BLaER1 treated with 17β-estradiol and CSF1 and Interleukin-3, amounts not matched to agents 10 nM and 100 nM (cell line): ENCODE data around the gene MAP3K4.

Experiments
- H3K27ac ChIP-seq, 11 experiments: shearing (Covaris generic); formaldehyde crosslinking; 2 replicates each; pipeline ENCODE4 v1.8.1; 2022
- H3K27me3 ChIP-seq, 11 experiments: shearing (Covaris generic); formaldehyde crosslinking; 2 replicates each; pipeline ENCODE4 v1.8.1; 2022
- H3K36me3 ChIP-seq, 11 experiments: shearing (Covaris generic); formaldehyde crosslinking; 2 replicates each; pipeline ENCODE4 v1.8.1; 2022
- H3K4me1 ChIP-seq, 10 experiments: shearing (Covaris generic); formaldehyde crosslinking; 2 replicates each; pipeline ENCODE4 v1.8.1; 2022
- H3K4me2 ChIP-seq, 11 experiments: shearing (Covaris generic); formaldehyde crosslinking; 2 replicates each; pipeline ENCODE4 v1.8.1; 2022
- H3K4me3 ChIP-seq, 10 experiments: shearing (Covaris generic); formaldehyde crosslinking; 2 replicates each; pipeline ENCODE4 v1.8.1; 2022
- H3K9ac ChIP-seq, 11 experiments: shearing (Covaris generic); formaldehyde crosslinking; 2 replicates each; pipeline ENCODE4 v1.8.1; 2022
- H3K9me3 ChIP-seq, 11 experiments: shearing (Covaris generic); formaldehyde crosslinking; replicated peaks in 1 of 11; 2 replicates each; pipeline ENCODE4 v1.8.1; 2022
- H4K20me1 ChIP-seq, 11 experiments: shearing (Covaris generic); formaldehyde crosslinking; 2 replicates each; pipeline ENCODE4 v1.8.1; 2022
- Cebpa-rat ChIP-seq, 11 experiments: shearing (Covaris generic); IDR thresholded peaks; 2 replicates each; pipeline ENCODE4 v1.8.1; 2022

Gene MAP3K4

GRCh38 chr6:161057103-161058091, 65.8 kb downstream of the MAP3K4 start:
- H3K27ac ChIP-seq, result no peak overlapping the region
- no peak overlapping the region for H3K4me2 ChIP-seq
- H3K36me3 ChIP-seq, result peaks cover 19 to 47% (median 34%) of the 10 kb centered on the region in 11 experiments
- no peaks in the 10 kb centered on the region; a peak in 1 of 22 replicates for H4K20me1 ChIP-seq
- TF ChIP-seq Cebpa-rat (IDR thresholded peaks at IDR 0.05), result no peak
- no peak overlapping the region for H3K4me3 ChIP-seq
- H3K4me1 ChIP-seq, result peaks cover 0 to 8% (median 0%) of the 10 kb centered on the region in 10 experiments; a peak in 1 of 20 replicates
- no peak overlapping the region for H3K9ac ChIP-seq
- H3K27me3 ChIP-seq, result no peaks in the 10 kb centered on the region
- peaks cover 5 to 15% (median 12%) of the 10 kb centered on the region in 11 experiments; a peak in 21 of 22 replicates for H3K9me3 ChIP-seq

DNA sequence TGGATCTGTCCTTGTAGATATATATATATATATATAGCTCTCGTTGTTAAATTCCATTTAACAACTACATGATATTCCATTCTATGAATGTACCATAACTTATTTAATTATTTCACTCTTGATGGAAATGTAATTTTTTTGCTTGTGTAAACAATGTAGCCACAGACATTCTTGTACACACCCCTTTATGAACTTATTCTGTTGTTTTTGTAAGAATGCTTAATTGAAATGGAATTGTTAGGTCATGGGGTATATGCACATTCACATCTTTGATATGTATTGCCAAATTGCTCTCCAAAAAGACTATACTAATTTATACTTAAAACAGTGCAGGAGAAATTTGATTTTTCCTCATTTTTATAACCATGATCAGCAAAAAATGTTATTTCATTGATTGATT, 67.2 kb downstream of the MAP3K4 start:
- no peak overlapping the region for H3K4me2 ChIP-seq

GRCh38 chr6:161061576-161061975, 70.0 kb downstream of the MAP3K4 start:
- Histone ChIP-seq H3K36me3 (peaks cover 19 to 51% (median 31%) of the 10 kb centered on the region in 11 experiments), H3K4me3 (no peak overlapping the region), H3K27ac (no peak overlapping the region), H3K9me3 (peaks cover 5 to 29% (median 20%) of the 10 kb centered on the region in 11 experiments), H3K27me3 (no peaks in the 10 kb centered on the region), H4K20me1 (no peaks in the 10 kb centered on the region; a peak in 1 of 22 replicates), H3K4me1 (peaks cover 0 to 8% (median 0%) of the 10 kb centered on the region in 10 experiments; a peak in 1 of 20 replicates), H3K4me2 (no peak overlapping the region), H3K9ac (no peak overlapping the region)
- TF ChIP-seq Cebpa-rat (IDR thresholded peaks at IDR 0.05), result no peak

More for the DNA sequence above, 67.2 kb downstream of the MAP3K4 start:
- Histone ChIP-seq H3K4me3 (no peak overlapping the region), H3K36me3 (peaks cover 14 to 39% (median 27%) of the 10 kb centered on the region in 11 experiments), H3K9me3 (peaks cover 5 to 15% (median 13%) of the 10 kb centered on the region in 11 experiments; a peak in 21 of 22 replicates), H4K20me1 (no peaks in the 10 kb centered on the region; a peak in 1 of 22 replicates), H3K9ac (no peak overlapping the region), H3K27ac (no peak overlapping the region), H3K27me3 (no peaks in the 10 kb centered on the region), H3K4me1 (peaks cover 0 to 8% (median 0%) of the 10 kb centered on the region in 10 experiments; a peak in 1 of 20 replicates)
- no peak for TF ChIP-seq Cebpa-rat (IDR thresholded peaks at IDR 0.05)

DNA sequence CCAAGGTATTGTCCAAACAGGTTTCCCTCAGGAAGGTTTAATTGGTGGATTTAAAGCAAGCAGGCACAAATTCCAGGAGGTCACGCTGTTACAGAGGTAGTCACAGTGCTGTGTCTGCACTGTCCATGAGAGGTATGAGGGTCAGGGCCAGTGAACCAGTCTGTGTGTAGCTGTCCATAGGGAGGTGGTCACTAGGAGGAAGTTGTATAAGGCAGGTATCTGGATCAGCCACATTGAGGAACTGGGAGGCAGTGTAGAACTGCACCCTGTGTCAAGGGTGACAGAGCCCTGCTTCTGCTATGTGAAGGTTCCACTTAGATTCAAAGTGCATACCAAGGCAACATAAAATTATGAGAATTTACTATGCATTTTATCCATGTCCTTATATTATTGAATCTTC, 73.3 kb downstream of the MAP3K4 start:
- Histone ChIP-seq H3K27ac (no peak overlapping the region), H3K9me3 (peaks cover 5 to 29% (median 20%) of the 10 kb centered on the region in 11 experiments), H3K27me3 (no peaks in the 10 kb centered on the region), H3K9ac (no peak overlapping the region), H3K4me2 (no peak overlapping the region), H3K4me1 (peaks cover 0 to 8% (median 0%) of the 10 kb centered on the region in 10 experiments; a peak in 8 of 20 replicates), H3K4me3 (no peak overlapping the region), H4K20me1 (peaks cover 0 to 18% (median 0%) of the 10 kb centered on the region in 11 experiments; a peak in 4 of 22 replicates), H3K36me3 (peaks cover 25 to 56% (median 32%) of the 10 kb centered on the region in 11 experiments)
- TF ChIP-seq Cebpa-rat (IDR thresholded peaks at IDR 0.05), result no peak

- H3K9ac ChIP-seq, result no peak overlapping the region
- H3K4me1 ChIP-seq, result peaks cover 0 to 8% (median 0%) of the 10 kb centered on the region in 10 experiments; a peak in 8 of 20 replicates
- peaks cover under 1 to 19% (median 9%) of the 10 kb centered on the region in 11 experiments; a peak in 20 of 22 replicates for H3K9me3 ChIP-seq
- no peak overlapping the region for H3K27ac ChIP-seq
- H3K4me3 ChIP-seq, result no peak overlapping the region
- H3K36me3 ChIP-seq, result peaks cover 23 to 57% (median 29%) of the 10 kb centered on the region in 11 experiments
- no peak overlapping the region for H3K4me2 ChIP-seq
- no peak for TF ChIP-seq Cebpa-rat (IDR thresholded peaks at IDR 0.05)
- H4K20me1 ChIP-seq, result peaks cover 0 to 19% (median 0%) of the 10 kb centered on the region in 11 experiments; a peak in 4 of 22 replicates
- H3K27me3 ChIP-seq, result no peaks in the 10 kb centered on the region
Measured at GRCh38 chr6:161066511-161066910, 74.9 kb downstream of the MAP3K4 start.

- H3K36me3 ChIP-seq, result peaks cover 23 to 67% (median 36%) of the 10 kb centered on the region in 11 experiments
- no peaks in the 10 kb centered on the region for H3K27me3 ChIP-seq
- peaks cover 0 to 8% (median 0%) of the 10 kb centered on the region in 10 experiments; a peak in 8 of 20 replicates for H3K4me1 ChIP-seq
- H3K4me3 ChIP-seq, result no peak overlapping the region
- peaks cover 0 to 16% (median 7%) of the 10 kb centered on the region in 11 experiments; a peak in 8 of 22 replicates for H3K9me3 ChIP-seq
- no peak overlapping the region for H3K27ac ChIP-seq
- TF ChIP-seq Cebpa-rat (IDR thresholded peaks at IDR 0.05), result no peak
- H3K9ac ChIP-seq, result no peak overlapping the region
- H4K20me1 ChIP-seq, result peaks cover 0 to 19% (median 0%) of the 10 kb centered on the region in 11 experiments; a peak in 3 of 22 replicates
- no peak overlapping the region for H3K4me2 ChIP-seq
Measured at GRCh38 chr6:161067749-161068148, 76.2 kb downstream of the MAP3K4 start.

DNA sequence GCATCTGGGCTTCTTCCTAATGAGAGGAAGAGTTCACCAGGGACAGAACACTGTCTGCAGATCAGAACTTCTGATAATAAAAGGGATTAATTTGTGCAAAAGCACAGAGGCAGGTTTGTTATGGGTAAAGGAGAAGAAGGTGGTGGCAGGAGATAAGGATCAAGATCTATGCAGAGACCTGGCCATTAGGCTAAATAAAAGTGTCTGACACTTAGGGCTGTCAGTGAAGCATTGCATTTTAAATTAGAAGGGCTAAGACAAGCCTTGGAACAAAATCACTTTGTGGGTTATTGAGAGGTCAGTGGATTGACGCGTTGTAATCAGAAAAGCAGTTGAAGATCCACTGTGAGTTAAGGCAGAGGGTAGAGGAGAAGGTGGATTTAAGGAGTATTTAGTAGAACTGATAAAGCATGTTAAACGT, 76.8 kb downstream of the MAP3K4 start:
- Histone ChIP-seq H3K9ac (no peak overlapping the region), H3K27me3 (no peaks in the 10 kb centered on the region), H3K4me2 (no peak overlapping the region), H3K36me3 (peaks cover 26 to 71% (median 41%) of the 10 kb centered on the region in 11 experiments), H3K27ac (no peak overlapping the region), H3K4me3 (no peak overlapping the region), H4K20me1 (peaks cover 0 to 19% (median 0%) of the 10 kb centered on the region in 11 experiments; a peak in 3 of 22 replicates), H3K9me3 (peaks cover 0 to 16% (median 7%) of the 10 kb centered on the region in 11 experiments; a peak in 8 of 22 replicates), H3K4me1 (peaks cover 0 to 8% (median 0%) of the 10 kb centered on the region in 10 experiments; a peak in 8 of 20 replicates)
- TF ChIP-seq Cebpa-rat (IDR thresholded peaks at IDR 0.05), result no peak

- peaks cover 0 to 11% (median 0%) of the 10 kb centered on the region in 11 experiments; a peak in 5 of 22 replicates for H4K20me1 ChIP-seq
- no peak overlapping the region for H3K4me3 ChIP-seq
- no peak overlapping the region for H3K9ac ChIP-seq
- H3K36me3 ChIP-seq, result peaks cover 61 to 88% (median 75%) of the 10 kb centered on the region in 11 experiments
- H3K9me3 ChIP-seq, result no peaks in the 10 kb centered on the region
- no peak for TF ChIP-seq Cebpa-rat (IDR thresholded peaks at IDR 0.05)
- H3K27ac ChIP-seq, result no peak overlapping the region
- H3K4me1 ChIP-seq, result peaks cover 0 to 9% (median 3%) of the 10 kb centered on the region in 10 experiments; a peak in 10 of 20 replicates
- H3K4me2 ChIP-seq, result no peak overlapping the region
- no peaks in the 10 kb centered on the region for H3K27me3 ChIP-seq
Measured at GRCh38 chr6:161073930-161074329, 82.4 kb downstream of the MAP3K4 start.
